ENCODE measurements around the gene SORT1.
"Not testable (repeated sequence)": the region's sequence is repeated elsewhere in the genome, so short reads cannot be mapped to it uniquely, and the experiment has no call there.

SORT1 gene

GRCh38 chr1:109397581-109398342 lies at the start of gene SORT1:
Gene SORT1, minus strand, starts transcription at chr1:109397918. Its CDS starts 26 bp downstream, at chr1:109397892.
- DNase-seq (ENCODE audit: low read depth) = peak; percentile 30

DNA sequence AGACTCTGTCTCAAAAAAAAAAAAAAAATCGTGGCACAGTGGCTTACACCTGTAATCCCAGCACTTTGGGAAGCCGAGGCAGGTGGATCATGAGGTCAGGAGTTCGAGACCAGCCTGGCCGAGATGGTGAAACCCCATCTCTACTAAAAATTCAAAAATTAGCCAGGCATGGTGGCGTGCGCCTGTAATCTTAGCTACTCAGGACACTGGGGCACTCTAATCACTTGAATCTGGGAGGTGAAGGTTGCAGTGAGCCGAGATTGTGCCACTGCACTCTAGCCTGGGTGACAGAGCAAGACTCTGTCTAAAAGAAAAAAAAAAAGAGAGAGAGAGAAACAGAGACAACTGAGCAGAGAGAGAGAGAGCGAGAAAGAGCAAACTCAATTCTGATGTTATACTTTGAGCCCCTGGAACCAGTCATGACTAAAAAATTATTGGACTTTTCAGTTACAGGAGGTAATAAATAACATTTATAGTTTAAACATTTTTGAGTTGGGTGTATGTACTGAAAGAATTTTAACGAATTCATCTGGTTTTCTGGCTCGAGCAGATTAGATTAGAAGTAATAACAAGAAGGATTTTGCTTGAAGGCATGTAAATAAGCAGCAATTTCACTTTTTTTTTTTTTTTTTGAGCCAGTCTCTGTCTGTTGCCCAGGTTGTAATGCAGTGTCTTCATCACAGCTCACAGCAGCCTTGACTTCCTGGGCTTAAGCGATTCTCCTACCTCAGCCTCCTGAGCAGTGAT lies 48.4 kb upstream of the SORT1 start:
- not testable (repeated sequence) for DNase-seq (ENCODE audit: low read depth)

GRCh38 chr1:109444346-109444745 lies 46.6 kb upstream of the SORT1 start:
- DNase-seq (ENCODE audit: low read depth) = no peak

GRCh38 chr1:109443476-109443875 lies 45.8 kb upstream of the SORT1 start:
- no peak for DNase-seq (ENCODE audit: low read depth)

DNA sequence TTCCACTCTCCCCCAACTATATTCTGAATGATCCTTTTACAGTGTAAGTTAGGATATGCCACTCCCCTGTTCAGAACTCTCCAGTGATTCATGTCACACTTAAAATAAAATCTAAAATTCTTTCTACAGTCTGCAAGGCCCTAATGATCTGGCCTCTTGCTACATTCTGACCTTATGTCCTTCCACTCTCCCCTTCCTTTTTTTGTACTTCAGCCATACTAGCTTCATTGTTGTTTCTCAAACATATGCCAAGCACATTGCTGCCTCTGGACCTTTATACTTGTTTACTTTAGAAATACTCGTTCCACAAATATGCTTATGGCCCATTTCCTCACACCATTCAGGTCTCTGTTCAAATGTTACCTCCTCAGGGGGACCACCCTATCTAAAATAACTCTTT lies 43.4 kb upstream of the SORT1 start:
- DNase-seq (ENCODE audit: low read depth) = no peak

DNA sequence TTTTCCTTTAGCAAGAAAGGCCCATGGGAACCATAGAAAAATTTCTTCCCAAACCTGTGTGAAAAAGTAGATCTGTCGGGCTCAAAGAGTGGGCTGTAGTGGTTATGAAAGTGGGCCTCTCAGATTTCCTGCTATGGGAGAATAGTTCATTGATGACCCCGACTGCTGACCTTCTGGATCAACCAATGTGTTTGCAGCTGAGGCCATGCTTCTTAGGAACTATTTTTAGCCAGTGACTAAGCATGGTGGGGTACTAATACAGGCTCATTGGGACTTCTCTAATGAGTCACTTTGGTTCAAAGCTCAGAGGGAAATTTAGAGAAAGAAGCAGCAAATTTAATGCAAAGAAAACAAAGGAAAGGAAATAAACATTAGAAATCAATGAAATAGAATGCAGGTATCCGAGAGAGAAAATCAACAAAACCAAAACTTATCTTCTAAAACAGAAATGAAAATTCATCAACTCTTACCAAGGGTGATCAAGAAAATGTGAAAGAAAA lies 41.1 kb upstream of the SORT1 start:
- DNase-seq (ENCODE audit: low read depth) = no peak

- no peak for DNase-seq (ENCODE audit: low read depth)
Measured at GRCh38 chr1:109434484-109434883, 36.8 kb upstream of the SORT1 start.

DNA sequence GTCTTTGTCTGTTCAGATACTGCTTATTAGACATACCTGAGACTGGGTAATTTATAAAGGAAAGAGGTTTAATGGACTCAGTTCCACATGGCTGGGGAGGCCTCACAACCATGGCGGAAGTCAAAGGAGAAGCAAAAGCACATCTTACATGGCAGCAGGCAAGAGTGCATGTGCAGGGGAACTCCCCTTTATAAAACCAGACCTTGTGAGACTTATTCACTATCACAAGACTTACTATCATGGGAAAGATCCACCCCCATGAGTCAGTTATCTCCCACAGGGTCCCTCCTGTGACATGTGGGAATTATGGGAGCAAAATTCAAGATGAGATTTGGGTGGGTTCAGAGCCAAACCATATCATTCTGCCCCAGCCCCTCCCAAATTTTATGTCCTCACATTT lies 35.6 kb upstream of the SORT1 start:
- DNase-seq (ENCODE audit: low read depth) = no peak

DNA sequence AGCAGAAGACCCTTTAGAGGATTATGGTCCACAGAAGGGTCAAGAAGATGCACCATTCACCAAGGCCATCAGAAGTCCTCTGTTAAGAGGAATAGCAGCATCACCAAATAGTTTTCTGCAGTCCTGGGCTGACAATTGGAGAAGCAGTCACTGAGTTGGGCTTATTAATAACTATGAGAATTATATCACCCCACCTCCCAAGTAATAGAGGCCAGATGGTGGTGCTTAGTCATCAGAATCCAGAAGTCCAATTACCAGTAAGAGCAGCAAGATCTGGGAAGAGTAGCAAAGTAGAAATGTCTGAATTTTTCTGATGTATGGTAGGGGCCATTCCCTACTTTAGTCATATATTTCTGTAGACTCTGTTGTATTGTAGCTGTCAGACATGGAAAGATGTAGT lies 34.6 kb upstream of the SORT1 start:
- no peak for DNase-seq (ENCODE audit: low read depth)

DNA sequence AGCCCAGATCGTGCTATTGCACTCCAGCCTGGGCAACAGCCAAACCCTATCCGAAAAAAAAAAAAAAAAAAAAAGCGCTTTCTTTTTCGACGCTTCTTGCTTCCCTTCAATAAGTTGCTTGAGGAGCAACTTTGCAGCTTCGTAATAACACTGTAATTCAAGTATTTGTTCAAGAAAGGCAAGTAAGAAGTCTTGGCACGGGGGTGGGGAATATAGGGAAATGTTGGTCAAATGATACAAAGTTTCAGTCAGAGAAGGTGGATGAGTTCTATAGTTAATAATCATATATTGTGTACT lies 29.4 kb upstream of the SORT1 start:
- no peak for DNase-seq (ENCODE audit: low read depth)

GRCh38 chr1:109426281-109427170 lies 28.8 kb upstream of the SORT1 start, which contains the start of gene PSMA5:
Gene PSMA5, minus strand, starts transcription at chr1:109426448. Its CDS starts 118 bp downstream, at chr1:109426330.
- peak; percentile 86 for DNase-seq (ENCODE audit: low read depth)

DNA sequence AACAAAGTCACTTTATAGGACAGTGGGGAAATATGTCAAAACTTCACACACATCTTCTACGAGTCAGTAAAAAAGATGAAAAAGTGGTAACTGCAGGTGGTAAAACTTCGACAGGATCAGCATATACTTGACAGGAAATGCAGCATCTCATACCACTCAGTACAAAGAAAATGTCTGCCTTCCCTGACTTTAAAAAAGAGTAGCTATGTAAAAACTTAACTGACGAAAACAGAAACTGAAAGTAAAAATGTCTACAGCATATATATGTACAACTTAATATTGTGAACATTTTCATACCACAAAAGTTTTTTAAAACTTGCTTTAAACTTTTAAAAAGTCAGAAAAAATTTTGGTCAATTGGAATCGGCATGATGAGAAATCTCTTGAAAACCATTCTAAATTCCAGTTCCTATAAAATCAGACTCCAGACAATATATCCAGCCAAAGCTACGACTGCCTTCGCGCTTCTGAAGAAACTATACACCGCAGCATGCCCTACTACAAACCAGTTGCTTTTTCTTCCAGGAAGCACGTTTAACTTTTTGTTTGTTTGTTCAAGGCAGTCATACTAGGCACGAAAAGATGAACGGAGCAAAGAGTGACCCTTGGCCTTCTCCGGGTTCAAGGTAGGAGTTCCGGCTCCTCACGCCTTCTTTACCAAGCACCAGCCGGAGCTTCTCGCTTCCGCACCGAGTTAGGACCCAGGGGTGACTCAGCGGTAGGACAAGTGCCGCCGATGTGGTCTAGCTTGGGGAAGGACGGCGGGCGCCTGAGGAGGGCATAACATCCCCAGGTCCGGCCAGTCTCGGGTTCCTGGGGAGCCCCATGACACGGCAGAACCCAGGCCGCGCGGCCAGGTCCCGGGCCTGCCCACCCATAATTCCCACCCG lies 27.9 kb upstream of the SORT1 start:
- peak; percentile 42 for DNase-seq (ENCODE audit: low read depth)

GRCh38 chr1:109423498-109423897 lies 25.8 kb upstream of the SORT1 start:
- DNase-seq (ENCODE audit: low read depth) = no peak

DNA sequence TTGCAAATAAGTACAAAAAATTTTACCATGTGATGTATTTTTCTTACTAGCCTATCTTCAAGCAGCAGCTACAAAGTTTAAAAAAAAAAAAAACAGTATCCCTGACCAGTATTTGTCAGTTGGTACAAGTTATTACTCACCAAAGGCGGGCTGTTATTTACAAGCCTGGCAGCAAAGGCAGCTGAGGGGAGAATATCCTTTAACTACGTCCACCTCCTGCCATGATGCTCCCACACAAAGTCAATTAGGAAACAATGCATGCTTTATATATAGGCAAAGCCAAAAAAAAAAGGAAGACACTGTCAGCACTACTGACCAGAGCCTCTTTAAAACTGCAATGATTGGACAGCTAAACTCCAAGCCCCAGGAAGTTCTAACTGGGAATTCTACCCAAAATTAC lies 14.8 kb upstream of the SORT1 start:
- no peak for DNase-seq (ENCODE audit: low read depth)

DNA sequence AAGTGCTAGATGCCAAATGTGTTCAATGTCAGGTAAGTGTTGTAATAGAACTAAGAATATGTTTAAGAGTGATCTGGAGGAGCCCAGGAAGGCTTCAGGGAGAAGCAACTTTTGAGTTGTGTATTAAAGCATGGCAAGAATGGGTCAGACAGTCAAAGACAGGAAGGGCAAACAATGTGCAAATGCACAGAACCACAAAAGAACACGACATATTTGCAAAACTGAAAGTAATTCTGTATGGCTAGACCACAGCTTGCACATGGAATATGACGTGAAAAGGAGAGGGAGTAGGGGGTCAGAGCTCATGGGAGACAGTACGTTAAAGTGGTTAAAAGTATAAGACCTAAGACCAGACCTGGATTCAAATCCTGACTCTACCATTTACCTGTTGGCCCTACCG lies 7.1 kb upstream of the SORT1 start:
- DNase-seq (ENCODE audit: low read depth) = no peak

DNA sequence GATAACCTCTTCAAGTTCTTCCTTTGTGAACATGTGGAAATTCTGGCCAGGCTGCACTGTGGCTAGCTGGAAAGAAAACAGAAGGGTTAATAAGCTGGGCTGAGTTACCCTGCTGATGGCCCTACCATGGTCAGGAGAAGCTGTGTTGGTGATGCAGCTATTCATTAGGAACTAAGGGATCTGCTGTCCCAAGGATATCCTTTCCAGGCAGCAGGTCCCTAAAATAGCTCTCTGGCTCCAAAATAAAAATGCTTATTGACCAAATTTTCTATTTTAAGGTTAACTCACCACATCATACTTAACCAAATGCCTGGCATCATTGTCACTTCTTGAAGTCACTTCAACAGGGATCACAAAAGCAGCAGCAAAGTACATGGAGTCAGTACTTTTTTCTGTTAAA lies 4.3 kb upstream of the SORT1 start:
- no peak for DNase-seq (ENCODE audit: low read depth)

DNA sequence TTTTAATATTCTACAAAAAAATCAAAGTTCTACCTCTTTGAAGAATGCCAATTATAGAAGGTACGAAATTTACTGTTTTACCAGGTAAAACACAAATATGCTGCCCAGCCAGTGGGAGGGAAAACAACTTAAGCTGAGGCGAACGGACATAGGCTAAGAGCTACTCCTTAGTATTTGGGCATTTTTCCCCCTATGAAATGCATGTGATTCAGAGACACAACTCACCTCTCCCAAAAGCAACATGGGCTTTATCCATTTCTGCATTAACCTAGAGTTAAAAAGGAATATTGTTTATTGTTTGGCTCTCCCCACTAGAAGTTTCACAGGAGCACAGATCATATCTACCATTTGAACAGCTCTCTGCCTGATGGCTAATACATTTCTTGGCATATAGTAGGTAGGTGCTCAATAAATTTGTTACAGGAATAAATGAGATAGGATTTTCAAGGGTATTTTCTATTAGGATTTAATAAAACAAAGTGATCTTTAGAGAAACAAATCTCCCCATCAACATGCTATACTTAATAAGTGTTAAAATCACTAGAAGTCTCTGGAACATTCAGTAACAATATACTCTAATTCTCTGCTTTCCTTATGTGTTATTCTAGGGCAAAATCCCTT lies 2.4 kb upstream of the SORT1 start:
- no peak for DNase-seq (ENCODE audit: low read depth)

- DNase-seq (ENCODE audit: low read depth) = no peak
Measured at GRCh38 chr1:109399326-109399957, 1.7 kb upstream of the SORT1 start.

GRCh38 chr1:109398343-109399225 lies 866 bp upstream of the SORT1 start:
- no peak for DNase-seq (ENCODE audit: low read depth)

Measured in activated T-cell treated with anti-CD3 and anti-CD28 coated beads for 1 hour (primary cell).